Dedifferentiated amniotic fluid mesenchymal stem cell (primary cell): ENCODE measurements around the gene ATP1B3.
A peak's percentile ranks its signal among the peaks of the same experiment; 100 is the strongest.
"Not testable (repeated sequence)": the region's sequence is repeated elsewhere in the genome, so short reads cannot be mapped to it uniquely, and the experiment has no call there.

ENCODE experiments used
- DNase-seq: peaks from one replicate; pipeline ENCODE4 v3.0.0-alpha.2; 2016; ENCODE audit errors: extremely low spot score

The ATP1B3 gene

GRCh38 chr3:141945726-141946485 is 69.5 kb downstream of the ATP1B3 start:
- DNase-seq, result no peak

- no peak for DNase-seq
Measured at GRCh38 chr3:141949399-141949798, 73.0 kb downstream of the ATP1B3 start.

GRCh38 chr3:141949972-141950371 is 73.5 kb downstream of the ATP1B3 start:
- DNase-seq, result no peak

GRCh38 chr3:141950572-141951493 is 74.4 kb downstream of the ATP1B3 start:
- no peak for DNase-seq

- no peak for DNase-seq
Measured at GRCh38 chr3:141952611-141953010, 76.2 kb downstream of the ATP1B3 start.

GRCh38 chr3:141955175-141955574 is 78.7 kb downstream of the ATP1B3 start:
- no peak for DNase-seq

GRCh38 chr3:141959589-141960554 is 83.4 kb downstream of the ATP1B3 start:
- DNase-seq, result peak; percentile 66

- DNase-seq, result no peak
Measured at GRCh38 chr3:141960731-141961130, 84.3 kb downstream of the ATP1B3 start.

- no peak for DNase-seq
Measured at GRCh38 chr3:141963301-141963700, 86.9 kb downstream of the ATP1B3 start.

GRCh38 chr3:141965471-141965870 is 89.0 kb downstream of the ATP1B3 start:
- DNase-seq, result no peak

- no peak for DNase-seq
Measured at GRCh38 chr3:141969711-141970110, 93.3 kb downstream of the ATP1B3 start.

- no peak for DNase-seq
Measured at GRCh38 chr3:141971571-141971970, 95.1 kb downstream of the ATP1B3 start.

- no peak for DNase-seq
Measured at GRCh38 chr3:141972399-141972798, 96.0 kb downstream of the ATP1B3 start.

- not testable (repeated sequence) for DNase-seq
Measured at GRCh38 chr3:141974777-141975176, 98.3 kb downstream of the ATP1B3 start.
